Gastroesophageal sphincter (tissue), 3 donors: ENCODE data around the gene RALGPS2.

Source experiments
- POLR2A ChIP-seq, 2 donors: fragments of 450-650 bp; IDR thresholded peaks; one replicate each; pipeline ENCODE4 v1.6.1; 2017; ENCODE audit warnings: antibody characterized with exemption in 2 of 2, mild to moderate bottlenecking in 2 of 2, moderate library complexity in 1 of 2
- TF ChIP-seq, protein P1 (sequence below), 4 experiments: fragments of 200-600 bp in 2 of 4; fragments of 450-650 bp in 2 of 4; sonication (generic) in 1 of 4; IDR thresholded peaks; one replicate each; pipeline ENCODE4 v1.5.1; 2017 to 2019; ENCODE audit warnings: antibody characterized with exemption in 4 of 4, mild to moderate bottlenecking in 2 of 4, moderate library complexity in 2 of 4

DNA sequence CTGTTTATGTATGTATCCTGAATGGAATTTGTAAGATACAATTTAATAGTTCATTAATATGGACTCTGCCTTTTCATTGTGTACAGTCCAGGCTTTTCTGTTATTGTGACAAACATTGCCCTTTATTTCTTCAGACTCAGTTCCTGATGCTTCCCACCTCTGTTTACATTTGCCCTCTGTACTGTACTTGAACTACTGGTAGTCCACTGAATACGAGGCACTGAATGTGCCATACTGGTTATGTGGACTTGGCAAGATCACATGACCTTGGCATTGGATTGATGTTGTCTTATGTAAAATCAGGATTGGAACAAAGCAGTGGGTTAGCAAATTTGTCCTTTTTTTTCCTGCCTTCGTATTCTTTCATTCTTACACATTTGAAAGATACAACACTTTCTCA lies 27.8 kb downstream of the RALGPS2 start:
- TF ChIP-seq, protein P1, sequence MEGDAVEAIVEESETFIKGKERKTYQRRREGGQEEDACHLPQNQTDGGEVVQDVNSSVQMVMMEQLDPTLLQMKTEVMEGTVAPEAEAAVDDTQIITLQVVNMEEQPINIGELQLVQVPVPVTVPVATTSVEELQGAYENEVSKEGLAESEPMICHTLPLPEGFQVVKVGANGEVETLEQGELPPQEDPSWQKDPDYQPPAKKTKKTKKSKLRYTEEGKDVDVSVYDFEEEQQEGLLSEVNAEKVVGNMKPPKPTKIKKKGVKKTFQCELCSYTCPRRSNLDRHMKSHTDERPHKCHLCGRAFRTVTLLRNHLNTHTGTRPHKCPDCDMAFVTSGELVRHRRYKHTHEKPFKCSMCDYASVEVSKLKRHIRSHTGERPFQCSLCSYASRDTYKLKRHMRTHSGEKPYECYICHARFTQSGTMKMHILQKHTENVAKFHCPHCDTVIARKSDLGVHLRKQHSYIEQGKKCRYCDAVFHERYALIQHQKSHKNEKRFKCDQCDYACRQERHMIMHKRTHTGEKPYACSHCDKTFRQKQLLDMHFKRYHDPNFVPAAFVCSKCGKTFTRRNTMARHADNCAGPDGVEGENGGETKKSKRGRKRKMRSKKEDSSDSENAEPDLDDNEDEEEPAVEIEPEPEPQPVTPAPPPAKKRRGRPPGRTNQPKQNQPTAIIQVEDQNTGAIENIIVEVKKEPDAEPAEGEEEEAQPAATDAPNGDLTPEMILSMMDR (IDR thresholded peaks at IDR 0.05): no peak
- no peak for TF ChIP-seq POLR2A (IDR thresholded peaks at IDR 0.05)
